ENCODE measurements around the gene EMX2.

The EMX2 gene

DNA sequence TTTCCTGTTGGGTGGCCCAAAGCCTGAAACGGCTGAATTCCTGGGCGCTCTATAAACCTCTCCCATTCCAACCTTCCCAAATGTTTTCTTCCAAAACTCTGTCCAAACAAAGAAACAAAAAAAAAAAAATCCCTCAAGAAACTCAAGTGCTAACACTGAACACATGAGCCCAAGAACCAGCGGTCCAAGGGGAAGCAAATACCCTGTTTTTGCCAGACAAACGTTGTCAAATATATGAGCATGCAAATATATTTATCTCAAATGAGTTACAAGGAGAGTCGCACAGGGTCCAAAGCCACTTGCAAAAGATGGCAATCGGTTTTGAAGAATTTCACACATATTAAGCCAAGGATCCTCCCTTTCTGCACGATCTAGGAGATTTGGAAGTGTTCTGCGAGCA is 23.3 kb upstream of the EMX2 start:
- no peaks in the 10 kb centered on the region for H3K36me3 ChIP-seq (ENCODE audit: control insufficient read depth, low read length)
- H3K9me2 ChIP-seq (replicated peaks; ENCODE audit: control insufficient read depth, low read length): no peaks in the 10 kb centered on the region
- H3K4me2 ChIP-seq (ENCODE audit: low read length): no peak overlapping the region
- 0 out of 2 replicates have a peak, but pooled peaks cover 3% of the 10 kb centered on the region for H3K27me3 ChIP-seq (ENCODE audit: control insufficient read depth, low read length)
- H3K9me3 ChIP-seq (ENCODE audit: control insufficient read depth, insufficient read depth, low read length): no peaks in the 10 kb centered on the region
- no peak overlapping the region for H3K27ac ChIP-seq (ENCODE audit: low read depth, low read length)
- no peak for TF ChIP-seq EZH2phosphoT487 (IDR thresholded peaks at IDR 0.05; ENCODE audit: borderline replicate concordance, low read length)
- TF ChIP-seq, protein P1, sequence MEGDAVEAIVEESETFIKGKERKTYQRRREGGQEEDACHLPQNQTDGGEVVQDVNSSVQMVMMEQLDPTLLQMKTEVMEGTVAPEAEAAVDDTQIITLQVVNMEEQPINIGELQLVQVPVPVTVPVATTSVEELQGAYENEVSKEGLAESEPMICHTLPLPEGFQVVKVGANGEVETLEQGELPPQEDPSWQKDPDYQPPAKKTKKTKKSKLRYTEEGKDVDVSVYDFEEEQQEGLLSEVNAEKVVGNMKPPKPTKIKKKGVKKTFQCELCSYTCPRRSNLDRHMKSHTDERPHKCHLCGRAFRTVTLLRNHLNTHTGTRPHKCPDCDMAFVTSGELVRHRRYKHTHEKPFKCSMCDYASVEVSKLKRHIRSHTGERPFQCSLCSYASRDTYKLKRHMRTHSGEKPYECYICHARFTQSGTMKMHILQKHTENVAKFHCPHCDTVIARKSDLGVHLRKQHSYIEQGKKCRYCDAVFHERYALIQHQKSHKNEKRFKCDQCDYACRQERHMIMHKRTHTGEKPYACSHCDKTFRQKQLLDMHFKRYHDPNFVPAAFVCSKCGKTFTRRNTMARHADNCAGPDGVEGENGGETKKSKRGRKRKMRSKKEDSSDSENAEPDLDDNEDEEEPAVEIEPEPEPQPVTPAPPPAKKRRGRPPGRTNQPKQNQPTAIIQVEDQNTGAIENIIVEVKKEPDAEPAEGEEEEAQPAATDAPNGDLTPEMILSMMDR (IDR thresholded peaks at IDR 0.05; ENCODE audit: low read depth, low read length, poor library complexity, severe bottlenecking): no peak
- no peaks in the 10 kb centered on the region for H3K4me1 ChIP-seq (ENCODE audit: control insufficient read depth, low read length)
- H3F3A ChIP-seq (ENCODE audit: control insufficient read depth, insufficient read depth): no peaks in the 10 kb centered on the region
- no peaks in the 10 kb centered on the region for H3K79me2 ChIP-seq (ENCODE audit: control insufficient read depth, low read length)
- no peak overlapping the region for H3K4me3 ChIP-seq (ENCODE audit: low read length)
- no peaks in the 10 kb centered on the region for H4K20me1 ChIP-seq (ENCODE audit: control insufficient read depth, insufficient read depth, low read depth, low read length)

- H3K9me2 ChIP-seq (replicated peaks; ENCODE audit: control insufficient read depth, low read length): no peaks in the 10 kb centered on the region
- no peak overlapping the region for H3K4me2 ChIP-seq (ENCODE audit: low read length)
- no peaks in the 10 kb centered on the region for H4K20me1 ChIP-seq (ENCODE audit: control insufficient read depth, insufficient read depth, low read depth, low read length)
- no peaks in the 10 kb centered on the region for H3K4me1 ChIP-seq (ENCODE audit: control insufficient read depth, low read length)
- no peaks in the 10 kb centered on the region for H3K79me2 ChIP-seq (ENCODE audit: control insufficient read depth, low read length)
- no peak overlapping the region for H3K4me3 ChIP-seq (ENCODE audit: low read length)
- no peak overlapping the region for H3K27ac ChIP-seq (ENCODE audit: low read depth, low read length)
- no peaks in the 10 kb centered on the region for H3K36me3 ChIP-seq (ENCODE audit: control insufficient read depth, low read length)
- H3K9me3 ChIP-seq (ENCODE audit: control insufficient read depth, insufficient read depth, low read length): no peaks in the 10 kb centered on the region
- no peak for TF ChIP-seq EZH2phosphoT487 (IDR thresholded peaks at IDR 0.05; ENCODE audit: borderline replicate concordance, low read length)
- TF ChIP-seq, protein P1 (IDR thresholded peaks at IDR 0.05; ENCODE audit: low read depth, low read length, poor library complexity, severe bottlenecking): no peak
- 0 out of 2 replicates have a peak, but pooled peaks cover 3% of the 10 kb centered on the region for H3K27me3 ChIP-seq (ENCODE audit: control insufficient read depth, low read length)
- no peaks in the 10 kb centered on the region for H3F3A ChIP-seq (ENCODE audit: control insufficient read depth, insufficient read depth)
These were observed 22.7 kb upstream of the EMX2 start for GRCh38 chr10:117519879-117520278.

DNA sequence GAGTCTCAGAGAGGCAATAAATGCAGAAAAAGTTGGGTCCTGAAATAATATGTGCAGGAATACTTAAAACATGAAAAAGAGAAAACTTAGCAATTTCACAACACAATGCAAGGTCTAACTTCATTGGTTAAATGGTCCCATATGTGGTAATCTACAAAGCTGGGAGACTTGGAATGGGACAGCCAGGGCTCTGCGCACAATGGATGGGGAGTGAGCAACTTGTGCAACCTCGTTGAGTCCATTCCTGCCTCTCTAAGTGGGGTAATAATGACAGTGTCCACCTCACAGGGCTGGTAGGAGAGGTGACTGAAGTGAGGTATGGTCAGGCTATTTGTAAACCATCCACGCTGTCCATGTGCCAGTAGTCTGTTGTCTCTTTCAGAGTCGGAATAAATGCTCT is 11.8 kb upstream of the EMX2 start:
- Histone ChIP-seq H3K27me3 (ENCODE audit: control insufficient read depth, low read length) (peaks cover 22% of the 10 kb centered on the region), H3K27ac (ENCODE audit: low read depth, low read length) (no peak overlapping the region), H3F3A (ENCODE audit: control insufficient read depth, insufficient read depth) (no peaks in the 10 kb centered on the region), H3K79me2 (ENCODE audit: control insufficient read depth, low read length) (no peaks in the 10 kb centered on the region), H3K4me1 (ENCODE audit: control insufficient read depth, low read length) (no peaks in the 10 kb centered on the region), H3K4me2 (ENCODE audit: low read length) (no peak overlapping the region), H3K9me3 (ENCODE audit: control insufficient read depth, insufficient read depth, low read length) (no peaks in the 10 kb centered on the region), H4K20me1 (ENCODE audit: control insufficient read depth, insufficient read depth, low read depth, low read length) (no peaks in the 10 kb centered on the region), H3K4me3 (ENCODE audit: low read length) (no peak overlapping the region), H3K36me3 (ENCODE audit: control insufficient read depth, low read length) (no peaks in the 10 kb centered on the region), H3K9me2 (replicated peaks; ENCODE audit: control insufficient read depth, low read length) (no peaks in the 10 kb centered on the region)
- TF ChIP-seq, protein P1 (IDR thresholded peaks at IDR 0.05; ENCODE audit: low read depth, low read length, poor library complexity, severe bottlenecking): no peak
- no peak for TF ChIP-seq EZH2phosphoT487 (IDR thresholded peaks at IDR 0.05; ENCODE audit: borderline replicate concordance, low read length)
